ENCODE results near the gene MRPL21. TPM values are rescaled to one million over a fixed set of nuclear protein-coding genes. Genes with fewer than 3 reads are reported as not detected.
"Not testable (repeated sequence)": the region's sequence is repeated elsewhere in the genome, so short reads cannot be mapped to it uniquely, and the experiment has no call there.

The MRPL21 gene
- total RNA-seq, 1 donor from 2014 or later, result 32.9 TPM

GRCh38 chr11:68889948-68890446 is 13.6 kb downstream of the MRPL21 start:
- intact Hi-C loops (cut with DNase I), result no loop called here
- DNase-seq, result no peak
- H3K4me1 ChIP-seq, result peaks cover 15% of the 10 kb centered on the region
- peak; percentile 48 to 67 for ATAC-seq
- no peak overlapping the region for H3K4me3 ChIP-seq
- H3K27me3 ChIP-seq (ENCODE audit: low read depth), result no peaks in the 10 kb centered on the region
- peak; percentile 25 for TF ChIP-seq CTCF (IDR thresholded peaks at IDR 0.05)
- H3K27ac ChIP-seq, result peak overlapping the region; percentile 56
- H3K36me3 ChIP-seq, result peaks cover 44% of the 10 kb centered on the region
- no peaks in the 10 kb centered on the region for H3K9me3 ChIP-seq

- H3K4me1 ChIP-seq; H3K36me3 ChIP-seq; DNase-seq; ATAC-seq; H3K9me3 ChIP-seq; H3K27ac ChIP-seq; H3K4me3 ChIP-seq; H3K27me3 ChIP-seq (ENCODE audit: low read depth); intact Hi-C loops (cut with DNase I): not testable (repeated sequence)
Observed at GRCh38 chr11:68884827-68885226, 18.8 kb downstream of the MRPL21 start.

GRCh38 chr11:68882391-68882790 is 21.2 kb downstream of the MRPL21 start:
- Histone ChIP-seq H3K27me3 (ENCODE audit: low read depth) (no peaks in the 10 kb centered on the region), H3K4me3 (no peak overlapping the region), H3K27ac (no peak overlapping the region), H3K4me1 (no peaks in the 10 kb centered on the region), H3K36me3 (no peaks in the 10 kb centered on the region), H3K9me3 (no peaks in the 10 kb centered on the region)
- no peak for TF ChIP-seq CTCF (IDR thresholded peaks at IDR 0.05)
- DNase-seq (no peak), ATAC-seq (no peak)
- intact Hi-C loops (cut with DNase I), result no loop called here

GRCh38 chr11:68881320-68881719 is 22.3 kb downstream of the MRPL21 start:
- Histone ChIP-seq H3K36me3 (no peaks in the 10 kb centered on the region), H3K9me3 (no peaks in the 10 kb centered on the region), H3K4me1 (no peaks in the 10 kb centered on the region), H3K27ac (no peak overlapping the region), H3K4me3 (no peak overlapping the region), H3K27me3 (ENCODE audit: low read depth) (no peaks in the 10 kb centered on the region)
- no peak for TF ChIP-seq CTCF (IDR thresholded peaks at IDR 0.05)
- DNase-seq (no peak), ATAC-seq (no peak)
- intact Hi-C loops (cut with DNase I), result no loop called here

GRCh38 chr11:68880851-68881250 is 22.8 kb downstream of the MRPL21 start:
- no peak for TF ChIP-seq CTCF (IDR thresholded peaks at IDR 0.05)

GRCh38 chr11:68878022-68878421 is 25.6 kb downstream of the MRPL21 start:
- no peak for TF ChIP-seq CTCF (IDR thresholded peaks at IDR 0.05)

More at GRCh38 chr11:68880851-68881250, 22.8 kb downstream of the MRPL21 start:
- ATAC-seq (no peak), DNase-seq (no peak)
- no peak overlapping the region for H3K4me3 ChIP-seq
- H3K27ac ChIP-seq, result no peak overlapping the region
- intact Hi-C loops (cut with DNase I), result no loop called here
- H3K9me3 ChIP-seq, result no peaks in the 10 kb centered on the region
- H3K4me1 ChIP-seq, result no peaks in the 10 kb centered on the region
- H3K27me3 ChIP-seq (ENCODE audit: low read depth), result no peaks in the 10 kb centered on the region
- no peaks in the 10 kb centered on the region for H3K36me3 ChIP-seq

More at GRCh38 chr11:68878022-68878421, 25.6 kb downstream of the MRPL21 start:
- Histone ChIP-seq H3K4me3 (no peak overlapping the region), H3K27me3 (ENCODE audit: low read depth) (no peaks in the 10 kb centered on the region), H3K27ac (no peak overlapping the region), H3K36me3 (no peaks in the 10 kb centered on the region), H3K4me1 (no peaks in the 10 kb centered on the region), H3K9me3 (no peaks in the 10 kb centered on the region)
- intact Hi-C loops (cut with DNase I), result no loop called here
- DNase-seq (no peak), ATAC-seq (no peak)

Measured in lower lobe of right lung (tissue), 2 donors.